H9 (cell line): Measurements from ENCODE around the gene EXD1. TPM values are rescaled to one million over a fixed set of nuclear protein-coding genes. Genes with fewer than 3 reads are reported as not detected.

Experiments
- DNase-seq: peaks from one replicate; pipeline ENCODE4 v3.0.0-alpha.2; 2017
- H2AFZ ChIP-seq: one replicate; pipeline ENCODE4 v1.6.1; 2013; ENCODE audit warnings: mild to moderate bottlenecking, low read length, control low read depth, moderate library complexity
- H2AK5ac ChIP-seq: 2 replicates; pipeline ENCODE4 v1.6.1; 2013; ENCODE audit warnings: low read length, control low read depth, mixed read lengths; ENCODE audit not compliant: insufficient read length
- H2BK120ac ChIP-seq: one replicate; pipeline ENCODE4 v1.6.1; 2013; ENCODE audit warnings: low read depth, mild to moderate bottlenecking, low read length, control low read depth, inconsistent platforms; ENCODE audit not compliant: poor library complexity, severe bottlenecking
- H2BK12ac ChIP-seq: 2 replicates; pipeline ENCODE4 v1.6.1; 2013; ENCODE audit warnings: low read length, control low read depth, mixed read lengths, low read depth; ENCODE audit not compliant: insufficient read length
- H2BK15ac ChIP-seq: 2 replicates; pipeline ENCODE4 v1.6.1; 2013; ENCODE audit warnings: low read depth, low read length, control low read depth
- H2BK20ac ChIP-seq: one replicate; pipeline ENCODE4 v1.6.1; 2013; ENCODE audit warnings: low read depth, mild to moderate bottlenecking, low read length, control low read depth, inconsistent platforms; ENCODE audit not compliant: poor library complexity, severe bottlenecking
- H2BK5ac ChIP-seq: 2 replicates; pipeline ENCODE4 v1.6.1; 2013; ENCODE audit warnings: low read length, control low read depth, mixed read lengths; ENCODE audit not compliant: insufficient read length
- H3K14ac ChIP-seq: 2 replicates; pipeline ENCODE4 v1.6.1; 2013; ENCODE audit warnings: low read length, control low read depth; ENCODE audit not compliant: insufficient read depth
- H3K18ac ChIP-seq: 2 replicates; pipeline ENCODE4 v1.6.1; 2013; ENCODE audit warnings: low read depth, mild to moderate bottlenecking, mixed read lengths, low read length, control low read depth; ENCODE audit not compliant: insufficient read length
- H3K23ac ChIP-seq: 2 replicates; pipeline ENCODE4 v1.6.1; 2013; ENCODE audit warnings: low read length, control low read depth, mixed read lengths, low read depth; ENCODE audit not compliant: insufficient read length
- H3K23me2 ChIP-seq: 2 replicates; pipeline ENCODE4 v1.6.1; 2013; ENCODE audit warnings: low read depth, mild to moderate bottlenecking, mixed read lengths, low read length, control low read depth; ENCODE audit not compliant: insufficient read length, poor library complexity, severe bottlenecking
- H3K27ac ChIP-seq: 2 replicates; pipeline ENCODE4 v1.5.1; 2013; ENCODE audit warnings: low read length, control low read depth, mixed read lengths, low read depth; ENCODE audit not compliant: insufficient read length
- H3K27me3 ChIP-seq: 2 replicates; pipeline ENCODE4 v1.6.1; 2013; ENCODE audit warnings: low read length, control low read depth, inconsistent platforms; ENCODE audit not compliant: insufficient read depth
- H3K4ac ChIP-seq: 2 replicates; pipeline ENCODE4 v1.6.1; 2013; ENCODE audit warnings: low read depth, mild to moderate bottlenecking, control low read depth, inconsistent platforms, low read length, moderate library complexity
- H3K4me1 ChIP-seq: 2 replicates; pipeline ENCODE4 v1.6.1; 2013; ENCODE audit warnings: low read length, control low read depth, inconsistent platforms; ENCODE audit not compliant: insufficient read depth
- H3K4me2 ChIP-seq: 2 replicates; pipeline ENCODE4 v1.6.1; 2013; ENCODE audit warnings: low read length, control low read depth, mixed read lengths; ENCODE audit not compliant: insufficient read length, insufficient read depth
- H3K56ac ChIP-seq: 2 replicates; pipeline ENCODE4 v1.6.1; 2013; ENCODE audit warnings: low read depth, mild to moderate bottlenecking, mixed read lengths, low read length, control low read depth; ENCODE audit not compliant: insufficient read length
- H3K79me1 ChIP-seq: 2 replicates; pipeline ENCODE4 v1.6.1; 2013; ENCODE audit warnings: low read depth, mild to moderate bottlenecking, moderate library complexity, low read length, control low read depth, inconsistent platforms; ENCODE audit not compliant: insufficient read depth, poor library complexity, severe bottlenecking
- H3K79me2 ChIP-seq: 2 replicates; pipeline ENCODE4 v1.6.1; 2013; ENCODE audit warnings: low read length, control low read depth, inconsistent platforms; ENCODE audit not compliant: insufficient read depth
- H3K9ac ChIP-seq: 2 replicates; pipeline ENCODE4 v1.6.1; 2013; ENCODE audit warnings: low read length, control low read depth, mixed read lengths; ENCODE audit not compliant: insufficient read length; ENCODE audit errors: extremely low read depth
- H3K9me3 ChIP-seq: one replicate; pipeline ENCODE4 v1.6.1; 2013; ENCODE audit warnings: low read depth, low read length, inconsistent platforms; ENCODE audit not compliant: control insufficient read depth
- H3T11ph ChIP-seq: one replicate; pipeline ENCODE4 v1.6.1; 2013; ENCODE audit warnings: mild to moderate bottlenecking, low read length, control low read depth, inconsistent platforms
- H4K20me1 ChIP-seq: one replicate; pipeline ENCODE4 v1.6.1; 2013; ENCODE audit not compliant: control insufficient read depth, insufficient read length, insufficient read depth
- H4K5ac ChIP-seq: 2 replicates; pipeline ENCODE4 v1.6.1; 2013; ENCODE audit warnings: low read depth, mild to moderate bottlenecking, mixed read lengths, low read length, control low read depth; ENCODE audit not compliant: insufficient read length
- H4K8ac ChIP-seq: replicated peaks from 2 replicates; pipeline ENCODE4 v1.6.1; 2013; ENCODE audit warnings: low read length, control low read depth, mixed read lengths, low read depth; ENCODE audit not compliant: insufficient read length
- H4K91ac ChIP-seq: 2 replicates; pipeline ENCODE4 v1.6.1; 2013; ENCODE audit warnings: low read depth, mild to moderate bottlenecking, moderate library complexity, mixed read lengths, low read length, control low read depth; ENCODE audit not compliant: insufficient read length
- H3K27ac Mint-ChIP-seq, 3 experiments: 2 replicates in 2 of 3; 3 replicates in 1 of 3; pipeline ENCODE4 v1.8.0; 2020 to 2021; ENCODE audit warnings: mixed read lengths in 3 of 3, mild to moderate bottlenecking in 1 of 3, moderate library complexity in 1 of 3
- H3K27me3 Mint-ChIP-seq: 2 replicates; pipeline ENCODE4 v1.8.0; 2021; ENCODE audit warnings: low read depth, mild to moderate bottlenecking, moderate library complexity, mixed read lengths
- H3K36me3 Mint-ChIP-seq, 3 experiments: 2 replicates in 2 of 3; 3 replicates in 1 of 3; pipeline ENCODE4 v1.8.0; 2020 to 2021; ENCODE audit warnings: low read depth in 3 of 3, mixed read lengths in 3 of 3; ENCODE audit not compliant: insufficient read depth in 1 of 3
- H3K4me1 Mint-ChIP-seq, 2 experiments: 2 replicates each; pipeline ENCODE4 v1.8.0; 2020; ENCODE audit warnings: mixed read lengths in 2 of 2
- H3K4me3 Mint-ChIP-seq, 2 experiments: 2 replicates in 1 of 2; 3 replicates in 1 of 2; pipeline ENCODE4 v1.8.0; 2020 to 2021; ENCODE audit warnings: mild to moderate bottlenecking in 2 of 2, mixed read lengths in 2 of 2, moderate library complexity in 1 of 2
- H3K9me3 Mint-ChIP-seq, 2 experiments: 2 replicates in 1 of 2; 3 replicates in 1 of 2; pipeline ENCODE4 v1.8.0; 2020; ENCODE audit warnings: mild to moderate bottlenecking in 2 of 2, mixed read lengths in 2 of 2, moderate library complexity in 1 of 2
- WGBS: extraction: QIAGEN DNeasy Blood & Tissue Kit; methylation state at CpG from one replicate; pipeline ENCODE4 v1.1.7; 2013; ENCODE audit warnings: missing lambda C conversion rate, low lambda C conversion rate, mixed read lengths; ENCODE audit not compliant: insufficient read length; ENCODE audit errors: extremely low coverage; 5-methylcytosine and 5-hydroxymethylcytosine counted together
- total RNA-seq: library from RNA; stranded (reverse); gene quantifications from 2 replicates; pipeline ENCODE4 v1.2.1, GENCODE V29; 2021
- TF ChIP-seq, protein P1 (sequence below): fragments of 200-600 bp; sonication (generic); conservative IDR thresholded peaks from 3 replicates; pipeline ENCODE4 v1.8.0; 2021; ENCODE audit warnings: antibody characterized with exemption, mild to moderate bottlenecking

Gene EXD1
- total RNA-seq, 1 experiment from 2014 or later = not detected

DNA sequence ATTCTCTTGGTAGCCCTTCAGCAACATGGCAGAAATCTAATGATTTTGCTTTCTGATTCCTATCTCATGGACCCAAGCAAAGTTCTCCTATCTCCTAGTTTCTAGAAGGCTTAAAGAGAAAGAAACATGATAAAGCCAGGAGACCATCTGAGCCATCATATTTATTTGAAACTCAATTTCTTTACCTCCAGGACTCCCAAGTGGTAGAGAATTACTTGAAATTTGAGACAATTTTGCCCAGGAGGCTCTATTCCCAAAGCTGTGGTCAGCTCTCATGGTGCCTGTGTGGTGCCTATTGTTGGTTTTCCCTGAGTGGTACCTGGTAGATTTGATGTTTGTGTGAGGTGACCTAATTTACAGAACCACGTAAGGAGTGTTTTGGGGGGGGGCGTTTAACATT is 39.3 kb upstream of the EXD1 start:
- Histone ChIP-seq H3K27ac (no peak overlapping the region), H2BK5ac (no peak overlapping the region), H2BK20ac (no peak overlapping the region), H3K23ac (no peak overlapping the region), H2BK15ac (no peak overlapping the region), H3K14ac (no peak overlapping the region), H3K4me2 (no peak overlapping the region), H2BK120ac (no peak overlapping the region), H3K27me3 (no peaks in the 10 kb centered on the region), H3K79me1 (no peaks in the 10 kb centered on the region), H3K18ac (no peak overlapping the region), H3K4ac (no peak overlapping the region), H2BK12ac (no peak overlapping the region), H2AK5ac (no peak overlapping the region), H3T11ph (no peak overlapping the region), H3K56ac (no peak overlapping the region), H4K91ac (no peak overlapping the region), H2AFZ (no peak overlapping the region), H3K9ac (no peak overlapping the region), H4K5ac (no peak overlapping the region), H4K20me1 (no peaks in the 10 kb centered on the region), H3K9me3 (no peaks in the 10 kb centered on the region), H4K8ac (no peak overlapping the region), H3K79me2 (no peaks in the 10 kb centered on the region), H3K4me1 (no peaks in the 10 kb centered on the region), H3K23me2 (no peaks in the 10 kb centered on the region)
- Mint-ChIP-seq H3K9me3 (no peaks in the 10 kb centered on the region; a peak in 2 of 5 replicates), H3K27ac (no peak overlapping the region; a peak in 1 of 7 replicates), H3K27me3 (no peaks in the 10 kb centered on the region), H3K4me1 (no peaks in the 10 kb centered on the region), H3K36me3 (peaks cover 20 to 41% (median 38%) of the 10 kb centered on the region in 3 experiments), H3K4me3 (no peak overlapping the region)
- DNase-seq = no peak
- no CpG with 5 or more reads among the region's 2 CpGs for WGBS
- TF ChIP-seq, protein P1, sequence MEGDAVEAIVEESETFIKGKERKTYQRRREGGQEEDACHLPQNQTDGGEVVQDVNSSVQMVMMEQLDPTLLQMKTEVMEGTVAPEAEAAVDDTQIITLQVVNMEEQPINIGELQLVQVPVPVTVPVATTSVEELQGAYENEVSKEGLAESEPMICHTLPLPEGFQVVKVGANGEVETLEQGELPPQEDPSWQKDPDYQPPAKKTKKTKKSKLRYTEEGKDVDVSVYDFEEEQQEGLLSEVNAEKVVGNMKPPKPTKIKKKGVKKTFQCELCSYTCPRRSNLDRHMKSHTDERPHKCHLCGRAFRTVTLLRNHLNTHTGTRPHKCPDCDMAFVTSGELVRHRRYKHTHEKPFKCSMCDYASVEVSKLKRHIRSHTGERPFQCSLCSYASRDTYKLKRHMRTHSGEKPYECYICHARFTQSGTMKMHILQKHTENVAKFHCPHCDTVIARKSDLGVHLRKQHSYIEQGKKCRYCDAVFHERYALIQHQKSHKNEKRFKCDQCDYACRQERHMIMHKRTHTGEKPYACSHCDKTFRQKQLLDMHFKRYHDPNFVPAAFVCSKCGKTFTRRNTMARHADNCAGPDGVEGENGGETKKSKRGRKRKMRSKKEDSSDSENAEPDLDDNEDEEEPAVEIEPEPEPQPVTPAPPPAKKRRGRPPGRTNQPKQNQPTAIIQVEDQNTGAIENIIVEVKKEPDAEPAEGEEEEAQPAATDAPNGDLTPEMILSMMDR = no peak
